D721Med (cell line): ENCODE measurements around the gene RAP2A.

Experiments used
- DNase-seq: peaks from one replicate; pipeline ENCODE4 v3.0.0; 2011; ENCODE audit warnings: low spot score; ENCODE audit not compliant: insufficient read length
- FAIRE-seq: peaks from 2 replicates; lab custom pipeline; 2011; peaks lifted over from hg19 to GRCh38; lab: Jason Lieb, UNC
- CTCF ChIP-seq: IDR thresholded peaks from 2 replicates; pipeline ENCODE4 v1.5.1; 2012; ENCODE audit warnings: mild to moderate bottlenecking, control low read depth; ENCODE audit not compliant: insufficient read depth; ENCODE audit errors: missing control alignments

Gene RAP2A

GRCh38 chr13:97433727-97434396 lies at the start of gene RAP2A:
TSS of gene RAP2A (plus strand) at chr13:97434169. CDS start at chr13:97434471, 302 bp downstream.
- FAIRE-seq, result no peak
- TF ChIP-seq CTCF, result no peak
- DNase-seq, result no peak

GRCh38 chr13:97384371-97384770 lies 49.6 kb upstream of the RAP2A start:
- no peak for FAIRE-seq

GRCh38 chr13:97385146-97385545 lies 48.8 kb upstream of the RAP2A start:
- FAIRE-seq, result no peak
- TF ChIP-seq CTCF, result no peak

More at GRCh38 chr13:97384371-97384770, 49.6 kb upstream of the RAP2A start:
- TF ChIP-seq CTCF, result no peak
- no peak for DNase-seq

GRCh38 chr13:97385854-97386253 lies 48.1 kb upstream of the RAP2A start:
- FAIRE-seq (no peak), DNase-seq (no peak)
- TF ChIP-seq CTCF, result no peak

More at GRCh38 chr13:97385146-97385545, 48.8 kb upstream of the RAP2A start:
- no peak for DNase-seq

GRCh38 chr13:97386801-97387484 lies 47.0 kb upstream of the RAP2A start:
- no peak for TF ChIP-seq CTCF
- DNase-seq (no peak), FAIRE-seq (no peak)

GRCh38 chr13:97387485-97387839 lies 46.5 kb upstream of the RAP2A start:
- FAIRE-seq, result no peak
- no peak for DNase-seq
- no peak for TF ChIP-seq CTCF

- DNase-seq (no peak), FAIRE-seq (no peak)
- no peak for TF ChIP-seq CTCF
Measured at GRCh38 chr13:97387890-97388289, 46.1 kb upstream of the RAP2A start.
